ENCODE results near the gene ID4.

- TF ChIP-seq GABPA (IDR thresholded peaks at IDR 0.05; ENCODE audit: borderline replicate concordance, insufficient read depth, low read length) (no peak), POLR2AphosphoS5 (IDR thresholded peaks at IDR 0.05; ENCODE audit: low read depth, low read length) (no peak), KDM5A (IDR thresholded peaks at IDR 0.05; ENCODE audit: low read length) (no peak), EGR1 (IDR thresholded peaks at IDR 0.05; ENCODE audit: borderline replicate concordance, low read depth, low read length) (no peak), YY1 (IDR thresholded peaks at IDR 0.05; ENCODE audit: low read depth, low read length) (no peak), TEAD4 (IDR thresholded peaks at IDR 0.05; ENCODE audit: low read depth, low read length) (no peak), POLR2A (IDR thresholded peaks at IDR 0.05; ENCODE audit: control extremely low read depth in 1 of 2, low read depth in 2 of 2, low read length in 2 of 2) (no peak), RXRA (IDR thresholded peaks at IDR 0.05; ENCODE audit: insufficient read depth, low read depth, low read length) (no peak), CREB1 (IDR thresholded peaks at IDR 0.05) (no peak)
- TF ChIP-seq, protein P1, sequence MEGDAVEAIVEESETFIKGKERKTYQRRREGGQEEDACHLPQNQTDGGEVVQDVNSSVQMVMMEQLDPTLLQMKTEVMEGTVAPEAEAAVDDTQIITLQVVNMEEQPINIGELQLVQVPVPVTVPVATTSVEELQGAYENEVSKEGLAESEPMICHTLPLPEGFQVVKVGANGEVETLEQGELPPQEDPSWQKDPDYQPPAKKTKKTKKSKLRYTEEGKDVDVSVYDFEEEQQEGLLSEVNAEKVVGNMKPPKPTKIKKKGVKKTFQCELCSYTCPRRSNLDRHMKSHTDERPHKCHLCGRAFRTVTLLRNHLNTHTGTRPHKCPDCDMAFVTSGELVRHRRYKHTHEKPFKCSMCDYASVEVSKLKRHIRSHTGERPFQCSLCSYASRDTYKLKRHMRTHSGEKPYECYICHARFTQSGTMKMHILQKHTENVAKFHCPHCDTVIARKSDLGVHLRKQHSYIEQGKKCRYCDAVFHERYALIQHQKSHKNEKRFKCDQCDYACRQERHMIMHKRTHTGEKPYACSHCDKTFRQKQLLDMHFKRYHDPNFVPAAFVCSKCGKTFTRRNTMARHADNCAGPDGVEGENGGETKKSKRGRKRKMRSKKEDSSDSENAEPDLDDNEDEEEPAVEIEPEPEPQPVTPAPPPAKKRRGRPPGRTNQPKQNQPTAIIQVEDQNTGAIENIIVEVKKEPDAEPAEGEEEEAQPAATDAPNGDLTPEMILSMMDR (IDR thresholded peaks at IDR 0.05; ENCODE audit: control extremely low read depth in 1 of 3, insufficient read depth in 1 of 3, low read depth in 1 of 3, low read length in 3 of 3), result no peak
These were observed 5.8 kb upstream of the ID4 start for GRCh38 chr6:19831358-19831757.

Data from H1 (cell line).